Measurements from ENCODE around the gene THBS3. TPM values are rescaled to one million over a fixed set of nuclear protein-coding genes. Genes with fewer than 3 reads are reported as not detected.

THBS3 gene
- total and polyA plus RNA-seq, 9 of the 15 experiments (the other 6 are each of a cell fraction or from before 2014, with no cell fraction given): 0.59 to 8.3 (median 3.2) TPM

DNA sequence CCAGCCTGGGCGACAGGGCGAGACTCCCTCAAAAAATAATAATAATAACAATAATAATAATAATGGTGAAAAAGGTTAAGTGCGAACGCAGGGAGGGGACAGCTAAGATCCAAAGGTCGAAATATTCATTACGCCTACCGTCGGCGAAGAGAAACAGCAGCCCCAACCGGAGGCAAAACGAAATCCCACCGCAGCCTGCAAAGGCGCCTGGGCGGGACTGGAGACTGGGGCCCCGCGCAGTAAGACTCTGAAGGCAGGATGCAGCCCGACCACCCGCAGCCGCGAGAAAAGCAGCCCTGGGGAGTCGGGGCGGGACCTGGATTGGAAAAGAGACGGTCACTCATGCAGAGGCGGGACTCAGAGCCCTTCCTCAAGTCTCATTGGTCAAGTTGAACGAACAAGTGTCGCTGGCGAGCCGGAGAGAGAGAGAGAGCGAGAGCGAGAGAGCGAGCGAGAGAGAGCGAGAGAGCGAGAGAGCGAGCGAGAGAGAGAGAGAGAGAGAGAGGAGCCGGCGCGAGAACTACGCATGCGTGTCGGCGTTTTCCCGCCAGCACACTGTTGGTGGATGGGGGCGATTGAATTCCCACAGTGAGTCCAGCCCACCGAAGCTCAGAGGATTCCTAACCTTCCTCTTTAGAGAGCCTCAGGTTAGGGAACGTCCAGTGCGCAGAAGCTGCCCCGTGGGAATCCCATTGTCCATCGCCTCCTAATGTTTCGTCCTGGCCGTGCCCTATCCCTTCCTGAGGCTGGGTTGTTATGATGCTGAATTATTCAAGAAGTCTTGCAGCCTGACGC, 36.9 kb upstream of the THBS3 start (continued):
- TF ChIP-seq, protein P1, sequence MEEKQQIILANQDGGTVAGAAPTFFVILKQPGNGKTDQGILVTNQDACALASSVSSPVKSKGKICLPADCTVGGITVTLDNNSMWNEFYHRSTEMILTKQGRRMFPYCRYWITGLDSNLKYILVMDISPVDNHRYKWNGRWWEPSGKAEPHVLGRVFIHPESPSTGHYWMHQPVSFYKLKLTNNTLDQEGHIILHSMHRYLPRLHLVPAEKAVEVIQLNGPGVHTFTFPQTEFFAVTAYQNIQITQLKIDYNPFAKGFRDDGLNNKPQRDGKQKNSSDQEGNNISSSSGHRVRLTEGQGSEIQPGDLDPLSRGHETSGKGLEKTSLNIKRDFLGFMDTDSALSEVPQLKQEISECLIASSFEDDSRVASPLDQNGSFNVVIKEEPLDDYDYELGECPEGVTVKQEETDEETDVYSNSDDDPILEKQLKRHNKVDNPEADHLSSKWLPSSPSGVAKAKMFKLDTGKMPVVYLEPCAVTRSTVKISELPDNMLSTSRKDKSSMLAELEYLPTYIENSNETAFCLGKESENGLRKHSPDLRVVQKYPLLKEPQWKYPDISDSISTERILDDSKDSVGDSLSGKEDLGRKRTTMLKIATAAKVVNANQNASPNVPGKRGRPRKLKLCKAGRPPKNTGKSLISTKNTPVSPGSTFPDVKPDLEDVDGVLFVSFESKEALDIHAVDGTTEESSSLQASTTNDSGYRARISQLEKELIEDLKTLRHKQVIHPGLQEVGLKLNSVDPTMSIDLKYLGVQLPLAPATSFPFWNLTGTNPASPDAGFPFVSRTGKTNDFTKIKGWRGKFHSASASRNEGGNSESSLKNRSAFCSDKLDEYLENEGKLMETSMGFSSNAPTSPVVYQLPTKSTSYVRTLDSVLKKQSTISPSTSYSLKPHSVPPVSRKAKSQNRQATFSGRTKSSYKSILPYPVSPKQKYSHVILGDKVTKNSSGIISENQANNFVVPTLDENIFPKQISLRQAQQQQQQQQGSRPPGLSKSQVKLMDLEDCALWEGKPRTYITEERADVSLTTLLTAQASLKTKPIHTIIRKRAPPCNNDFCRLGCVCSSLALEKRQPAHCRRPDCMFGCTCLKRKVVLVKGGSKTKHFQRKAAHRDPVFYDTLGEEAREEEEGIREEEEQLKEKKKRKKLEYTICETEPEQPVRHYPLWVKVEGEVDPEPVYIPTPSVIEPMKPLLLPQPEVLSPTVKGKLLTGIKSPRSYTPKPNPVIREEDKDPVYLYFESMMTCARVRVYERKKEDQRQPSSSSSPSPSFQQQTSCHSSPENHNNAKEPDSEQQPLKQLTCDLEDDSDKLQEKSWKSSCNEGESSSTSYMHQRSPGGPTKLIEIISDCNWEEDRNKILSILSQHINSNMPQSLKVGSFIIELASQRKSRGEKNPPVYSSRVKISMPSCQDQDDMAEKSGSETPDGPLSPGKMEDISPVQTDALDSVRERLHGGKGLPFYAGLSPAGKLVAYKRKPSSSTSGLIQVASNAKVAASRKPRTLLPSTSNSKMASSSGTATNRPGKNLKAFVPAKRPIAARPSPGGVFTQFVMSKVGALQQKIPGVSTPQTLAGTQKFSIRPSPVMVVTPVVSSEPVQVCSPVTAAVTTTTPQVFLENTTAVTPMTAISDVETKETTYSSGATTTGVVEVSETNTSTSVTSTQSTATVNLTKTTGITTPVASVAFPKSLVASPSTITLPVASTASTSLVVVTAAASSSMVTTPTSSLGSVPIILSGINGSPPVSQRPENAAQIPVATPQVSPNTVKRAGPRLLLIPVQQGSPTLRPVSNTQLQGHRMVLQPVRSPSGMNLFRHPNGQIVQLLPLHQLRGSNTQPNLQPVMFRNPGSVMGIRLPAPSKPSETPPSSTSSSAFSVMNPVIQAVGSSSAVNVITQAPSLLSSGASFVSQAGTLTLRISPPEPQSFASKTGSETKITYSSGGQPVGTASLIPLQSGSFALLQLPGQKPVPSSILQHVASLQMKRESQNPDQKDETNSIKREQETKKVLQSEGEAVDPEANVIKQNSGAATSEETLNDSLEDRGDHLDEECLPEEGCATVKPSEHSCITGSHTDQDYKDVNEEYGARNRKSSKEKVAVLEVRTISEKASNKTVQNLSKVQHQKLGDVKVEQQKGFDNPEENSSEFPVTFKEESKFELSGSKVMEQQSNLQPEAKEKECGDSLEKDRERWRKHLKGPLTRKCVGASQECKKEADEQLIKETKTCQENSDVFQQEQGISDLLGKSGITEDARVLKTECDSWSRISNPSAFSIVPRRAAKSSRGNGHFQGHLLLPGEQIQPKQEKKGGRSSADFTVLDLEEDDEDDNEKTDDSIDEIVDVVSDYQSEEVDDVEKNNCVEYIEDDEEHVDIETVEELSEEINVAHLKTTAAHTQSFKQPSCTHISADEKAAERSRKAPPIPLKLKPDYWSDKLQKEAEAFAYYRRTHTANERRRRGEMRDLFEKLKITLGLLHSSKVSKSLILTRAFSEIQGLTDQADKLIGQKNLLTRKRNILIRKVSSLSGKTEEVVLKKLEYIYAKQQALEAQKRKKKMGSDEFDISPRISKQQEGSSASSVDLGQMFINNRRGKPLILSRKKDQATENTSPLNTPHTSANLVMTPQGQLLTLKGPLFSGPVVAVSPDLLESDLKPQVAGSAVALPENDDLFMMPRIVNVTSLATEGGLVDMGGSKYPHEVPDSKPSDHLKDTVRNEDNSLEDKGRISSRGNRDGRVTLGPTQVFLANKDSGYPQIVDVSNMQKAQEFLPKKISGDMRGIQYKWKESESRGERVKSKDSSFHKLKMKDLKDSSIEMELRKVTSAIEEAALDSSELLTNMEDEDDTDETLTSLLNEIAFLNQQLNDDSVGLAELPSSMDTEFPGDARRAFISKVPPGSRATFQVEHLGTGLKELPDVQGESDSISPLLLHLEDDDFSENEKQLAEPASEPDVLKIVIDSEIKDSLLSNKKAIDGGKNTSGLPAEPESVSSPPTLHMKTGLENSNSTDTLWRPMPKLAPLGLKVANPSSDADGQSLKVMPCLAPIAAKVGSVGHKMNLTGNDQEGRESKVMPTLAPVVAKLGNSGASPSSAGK (IDR thresholded peaks at IDR 0.05): no peak; the same call in 1 of the 2 replicates
- TF ChIP-seq, protein P2, sequence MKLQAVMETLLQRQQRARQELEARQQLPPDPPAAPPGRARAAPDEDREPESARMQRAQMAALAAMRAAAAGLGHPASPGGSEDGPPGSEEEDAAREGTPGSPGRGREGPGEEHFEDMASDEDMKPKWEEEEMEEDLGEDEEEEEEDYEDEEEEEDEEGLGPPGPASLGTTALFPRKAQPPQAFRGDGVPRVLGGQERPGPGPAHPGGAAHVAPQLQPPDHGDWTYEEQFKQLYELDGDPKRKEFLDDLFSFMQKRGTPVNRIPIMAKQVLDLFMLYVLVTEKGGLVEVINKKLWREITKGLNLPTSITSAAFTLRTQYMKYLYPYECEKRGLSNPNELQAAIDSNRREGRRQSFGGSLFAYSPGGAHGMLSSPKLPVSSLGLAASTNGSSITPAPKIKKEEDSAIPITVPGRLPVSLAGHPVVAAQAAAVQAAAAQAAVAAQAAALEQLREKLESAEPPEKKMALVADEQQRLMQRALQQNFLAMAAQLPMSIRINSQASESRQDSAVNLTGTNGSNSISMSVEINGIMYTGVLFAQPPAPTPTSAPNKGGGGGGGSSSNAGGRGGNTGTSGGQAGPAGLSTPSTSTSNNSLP (IDR thresholded peaks at IDR 0.05; ENCODE audit: borderline replicate concordance, low read depth, low read length): peak; percentile 78; the same call in 1 of the 2 replicates
- TF ChIP-seq ZNF584 (CRISPR knock-in tag; IDR thresholded peaks at IDR 0.05; ENCODE audit: low read depth) (peak; percentile 81; the same call in 1 of the 2 replicates), ELF4 (CRISPR knock-in tag; IDR thresholded peaks at IDR 0.05) (peak; percentile 96), MAFG (tag; conservative IDR thresholded peaks at IDR 0.05) (no peak), FOS (IDR thresholded peaks at IDR 0.05; ENCODE audit: extremely low read depth, insufficient read length) (peak; percentile 43), ZNF830 (CRISPR knock-in tag; IDR thresholded peaks at IDR 0.05) (no peak)
- TF ChIP-seq, protein P3, sequence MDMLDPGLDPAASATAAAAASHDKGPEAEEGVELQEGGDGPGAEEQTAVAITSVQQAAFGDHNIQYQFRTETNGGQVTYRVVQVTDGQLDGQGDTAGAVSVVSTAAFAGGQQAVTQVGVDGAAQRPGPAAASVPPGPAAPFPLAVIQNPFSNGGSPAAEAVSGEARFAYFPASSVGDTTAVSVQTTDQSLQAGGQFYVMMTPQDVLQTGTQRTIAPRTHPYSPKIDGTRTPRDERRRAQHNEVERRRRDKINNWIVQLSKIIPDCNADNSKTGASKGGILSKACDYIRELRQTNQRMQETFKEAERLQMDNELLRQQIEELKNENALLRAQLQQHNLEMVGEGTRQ (CRISPR knock-in tag; IDR thresholded peaks at IDR 0.05): no peak
